GM21737 (cell line): ENCODE data around the gene SYNGR3.

Experiments
- ATAC-seq: cut with Tn5 transposase; IDR thresholded peaks from one replicate; pipeline ENCODE4 v1.9.1; 2021; ENCODE audit warnings: mild to moderate bottlenecking, moderate library complexity; ENCODE audit not compliant: unreplicated experiment

SYNGR3 gene

DNA sequence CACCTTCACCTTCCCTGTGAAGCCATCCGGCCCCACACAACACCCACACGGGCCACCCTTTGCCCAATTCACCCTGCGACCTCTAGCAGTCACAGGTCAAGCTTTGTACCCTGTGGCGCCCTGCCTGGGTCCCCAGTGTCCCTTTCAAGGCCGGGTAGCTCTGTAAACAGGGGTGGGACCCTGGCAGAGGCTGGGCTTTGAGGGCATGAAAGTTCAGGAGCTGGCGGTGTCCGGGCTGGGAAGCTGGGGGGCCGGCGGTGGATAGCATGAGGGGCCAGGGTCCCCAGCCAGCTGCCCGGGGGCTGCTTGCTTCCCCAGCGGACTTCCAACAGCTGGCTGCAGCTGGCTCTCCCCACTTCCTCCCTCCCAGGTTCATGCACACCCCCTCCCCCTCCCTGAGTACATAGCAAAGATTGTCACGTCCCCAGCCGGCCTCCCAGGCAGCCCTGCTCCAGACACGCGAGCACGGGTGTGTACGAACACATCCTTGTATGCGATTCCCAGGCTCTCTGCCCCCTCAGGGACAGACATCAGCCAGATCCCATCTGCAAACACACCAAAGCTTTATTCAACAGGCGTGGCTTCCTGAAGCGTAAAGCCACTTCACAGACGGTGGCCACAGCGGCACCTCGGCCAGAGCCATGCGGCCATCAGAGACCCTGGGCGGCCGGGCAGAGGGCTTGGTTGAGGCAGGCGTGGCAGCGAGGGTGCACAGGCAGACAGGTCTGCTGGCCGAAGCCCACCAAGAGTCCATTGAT is 49.7 kb downstream of the SYNGR3 start:
- no peak for ATAC-seq

DNA sequence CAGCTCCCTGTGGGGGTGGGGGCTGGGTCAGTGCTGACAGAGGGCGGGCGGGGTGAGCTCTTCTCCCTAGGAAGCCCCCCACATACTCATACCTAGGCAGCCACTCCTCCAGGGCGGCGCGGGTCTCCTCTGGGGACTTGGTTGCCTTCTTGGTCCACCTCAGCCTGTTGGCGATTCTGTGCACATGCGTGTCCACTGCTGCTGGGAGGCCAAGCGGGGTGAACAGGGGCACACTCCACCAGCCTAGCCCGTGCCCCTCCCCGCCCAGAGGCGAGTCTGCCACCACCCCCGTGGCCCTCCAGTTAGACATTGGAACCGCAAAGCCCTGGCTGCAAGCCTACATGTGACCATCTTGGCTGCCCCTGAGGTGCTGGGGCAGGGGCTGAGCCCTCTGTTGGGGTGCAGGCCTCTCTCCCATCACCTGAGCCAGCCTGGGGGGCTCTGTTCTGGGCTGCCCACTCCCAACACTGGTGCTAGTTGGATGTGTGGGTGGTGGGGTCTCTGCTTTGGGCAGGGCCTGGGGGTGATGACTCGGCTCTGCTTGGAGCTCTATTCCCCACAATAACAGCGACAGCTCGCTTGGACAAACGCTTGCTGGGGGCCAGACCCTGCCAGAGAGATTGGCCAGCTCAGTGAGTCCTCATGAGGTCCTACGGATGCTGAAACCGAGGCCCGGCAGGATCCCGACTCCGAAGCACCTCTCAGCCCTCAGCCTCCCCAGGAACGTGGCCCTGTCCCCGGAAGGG is 50.4 kb downstream of the SYNGR3 start:
- no peak for ATAC-seq

DNA sequence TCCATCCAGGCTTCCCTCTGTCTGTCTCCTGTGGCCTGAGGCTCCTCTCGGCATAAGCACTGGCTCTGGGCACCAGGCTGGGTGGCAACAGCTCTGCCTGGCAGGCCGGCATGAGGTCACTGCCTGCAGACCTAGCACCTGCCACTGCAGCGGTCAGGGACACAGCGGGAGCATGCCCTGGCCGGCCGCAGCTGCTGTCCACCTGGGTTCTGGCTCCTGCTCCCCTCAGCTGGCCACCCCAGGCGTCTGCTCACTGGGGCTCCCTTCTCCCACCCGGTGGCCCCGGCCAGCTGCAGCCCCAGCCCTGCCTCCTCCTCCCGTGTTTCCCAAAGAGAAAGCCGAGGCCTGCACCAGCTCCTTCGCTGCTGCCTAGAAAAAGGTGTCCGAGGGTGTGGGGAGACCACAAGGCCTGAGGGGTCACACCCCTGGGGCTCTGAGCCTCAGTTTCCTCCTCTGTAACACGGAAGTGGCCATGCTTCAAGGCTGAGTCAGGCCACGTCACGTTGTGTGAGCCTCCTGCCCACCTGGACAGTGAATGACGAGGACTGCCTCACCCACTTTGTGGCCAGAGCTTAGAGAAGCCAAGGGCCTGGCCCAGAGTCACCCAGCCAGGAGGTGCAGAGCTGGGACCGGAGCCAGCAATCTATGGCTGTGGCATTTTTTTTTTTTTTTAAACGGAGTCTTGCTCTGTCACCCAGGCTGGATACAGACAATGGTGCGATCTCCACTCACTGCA is 51.2 kb downstream of the SYNGR3 start:
- no peak for ATAC-seq

DNA sequence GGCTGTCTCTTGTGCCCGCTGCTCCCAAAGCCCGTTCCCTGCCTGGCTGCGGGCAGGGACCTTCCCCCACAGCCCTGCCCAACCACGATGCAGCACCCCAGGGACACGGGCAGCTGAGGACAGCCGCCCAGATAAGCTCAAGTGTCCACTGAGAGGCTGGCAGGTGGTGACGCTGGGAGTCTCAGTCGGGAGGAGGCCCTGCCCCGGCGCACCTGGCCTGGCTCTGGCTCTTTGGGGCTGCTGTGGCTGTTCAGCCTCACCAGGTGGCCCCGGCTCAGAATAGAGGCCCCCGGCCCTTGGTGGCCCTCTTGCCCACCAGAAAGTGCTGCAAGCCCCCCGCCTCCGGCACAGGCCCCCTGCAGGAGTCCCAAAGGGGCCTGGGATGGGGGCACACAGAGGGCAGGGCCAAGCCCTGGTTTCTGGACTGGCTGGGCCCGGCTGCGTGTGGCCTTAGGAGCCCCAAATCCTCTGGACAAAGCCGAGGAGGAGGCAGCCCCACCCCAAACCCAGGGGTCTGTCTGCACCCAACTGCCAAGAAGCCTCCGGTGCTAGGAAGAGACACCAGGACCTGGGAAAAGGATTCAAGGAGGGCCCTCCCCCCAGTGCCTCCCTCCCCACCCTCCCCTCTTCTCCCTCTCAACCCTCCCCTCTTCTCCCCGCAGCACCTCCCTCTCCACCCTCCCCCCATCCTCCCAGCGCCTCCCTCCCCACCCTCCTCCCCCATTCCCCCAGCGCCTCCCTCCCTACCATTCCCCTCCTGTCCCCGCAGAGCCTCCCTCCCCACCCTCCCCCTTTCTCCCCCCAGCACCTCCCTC is 52.6 kb downstream of the SYNGR3 start:
- no peak for ATAC-seq

DNA sequence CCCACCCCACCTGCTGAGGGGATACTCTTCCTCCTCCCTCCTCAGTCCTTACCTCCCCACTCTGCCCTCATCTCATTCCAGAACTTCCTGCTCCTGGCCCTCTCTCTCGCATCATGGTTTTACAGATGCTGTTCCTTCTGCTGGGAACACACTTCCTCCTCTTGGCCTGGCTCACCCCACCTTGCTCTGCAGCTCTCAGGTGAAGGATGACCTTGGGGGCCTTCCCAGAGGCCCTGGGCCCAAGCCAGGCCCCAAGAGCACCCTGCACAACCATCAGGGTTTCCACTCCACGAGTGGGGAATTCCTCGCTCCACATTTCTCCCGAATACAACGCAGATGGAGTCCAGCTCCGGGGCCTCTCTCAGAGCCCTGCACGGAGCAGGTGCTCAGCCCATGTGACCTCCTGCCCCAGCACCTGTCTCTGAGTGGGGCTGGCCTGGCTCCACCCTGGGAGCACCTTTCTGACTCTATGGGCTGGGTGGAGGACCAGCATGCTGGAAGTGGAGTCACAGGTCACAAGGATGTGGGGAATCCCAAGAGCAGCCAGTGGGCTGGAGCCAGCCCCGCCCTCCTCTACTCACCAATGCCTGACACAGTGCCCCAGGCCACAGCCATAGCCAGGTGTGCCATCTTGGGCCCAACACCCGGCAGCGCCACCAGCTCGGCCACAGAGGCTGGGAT is 53.4 kb downstream of the SYNGR3 start:
- ATAC-seq: no peak
